Suprapubic skin (tissue), 3 donors: ENCODE measurements around the gene WDR91.

Experiments used
- POLR2A ChIP-seq, 2 donors: fragments of 450-650 bp; IDR thresholded peaks; one replicate each; pipeline ENCODE4 v1.6.1; 2017; ENCODE audit warnings: antibody characterized with exemption in 2 of 2, mild to moderate bottlenecking in 2 of 2, moderate library complexity in 2 of 2
- TF ChIP-seq, protein P1 (sequence below), 2 donors: fragments of 200-600 bp in 1 of 2; fragments of 450-650 bp in 1 of 2; sonication (generic) in 1 of 2; IDR thresholded peaks; one replicate each; pipeline ENCODE4 v1.5.1; 2016 to 2019; ENCODE audit warnings: antibody characterized with exemption in 2 of 2, mild to moderate bottlenecking in 1 of 2, moderate library complexity in 1 of 2

DNA sequence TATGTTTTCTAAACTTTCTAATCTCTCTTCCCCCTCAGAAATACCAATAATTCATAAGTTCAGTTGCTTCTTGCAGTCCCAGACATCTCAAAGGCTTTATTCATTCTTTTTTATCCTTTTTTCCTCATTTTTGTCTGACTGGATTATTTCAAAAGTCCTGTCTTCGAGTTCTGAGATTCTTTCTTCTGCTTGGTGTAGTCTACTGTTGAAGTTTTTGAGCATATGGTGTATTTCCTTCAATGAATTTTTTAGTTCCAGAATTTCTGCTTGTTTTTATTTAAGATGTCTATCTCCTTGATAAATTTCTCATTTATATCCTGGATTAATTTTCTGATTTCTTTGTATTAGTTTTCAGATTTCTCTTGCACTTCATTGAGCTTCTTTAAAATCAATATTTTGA lies 55.0 kb downstream of the WDR91 start:
- TF ChIP-seq, protein P1, sequence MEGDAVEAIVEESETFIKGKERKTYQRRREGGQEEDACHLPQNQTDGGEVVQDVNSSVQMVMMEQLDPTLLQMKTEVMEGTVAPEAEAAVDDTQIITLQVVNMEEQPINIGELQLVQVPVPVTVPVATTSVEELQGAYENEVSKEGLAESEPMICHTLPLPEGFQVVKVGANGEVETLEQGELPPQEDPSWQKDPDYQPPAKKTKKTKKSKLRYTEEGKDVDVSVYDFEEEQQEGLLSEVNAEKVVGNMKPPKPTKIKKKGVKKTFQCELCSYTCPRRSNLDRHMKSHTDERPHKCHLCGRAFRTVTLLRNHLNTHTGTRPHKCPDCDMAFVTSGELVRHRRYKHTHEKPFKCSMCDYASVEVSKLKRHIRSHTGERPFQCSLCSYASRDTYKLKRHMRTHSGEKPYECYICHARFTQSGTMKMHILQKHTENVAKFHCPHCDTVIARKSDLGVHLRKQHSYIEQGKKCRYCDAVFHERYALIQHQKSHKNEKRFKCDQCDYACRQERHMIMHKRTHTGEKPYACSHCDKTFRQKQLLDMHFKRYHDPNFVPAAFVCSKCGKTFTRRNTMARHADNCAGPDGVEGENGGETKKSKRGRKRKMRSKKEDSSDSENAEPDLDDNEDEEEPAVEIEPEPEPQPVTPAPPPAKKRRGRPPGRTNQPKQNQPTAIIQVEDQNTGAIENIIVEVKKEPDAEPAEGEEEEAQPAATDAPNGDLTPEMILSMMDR (IDR thresholded peaks at IDR 0.05), result no peak
- TF ChIP-seq POLR2A (IDR thresholded peaks at IDR 0.05), result no peak
